GM18508 (cell line): ENCODE measurements around the gene KCTD21.

ENCODE experiments used
- ATAC-seq: cut with Tn5 transposase; IDR thresholded peaks from one replicate; pipeline ENCODE4 v1.9.1; 2021; ENCODE audit warnings: moderate number of reproducible peaks; ENCODE audit not compliant: insufficient read depth, unreplicated experiment

KCTD21 gene

GRCh38 chr11:78202733-78203167 lies 14.3 kb upstream of the KCTD21 start:
- ATAC-seq: no peak

GRCh38 chr11:78201096-78201818 lies 12.8 kb upstream of the KCTD21 start:
- no peak for ATAC-seq

GRCh38 chr11:78200553-78200952 lies 12.1 kb upstream of the KCTD21 start:
- no peak for ATAC-seq

- no peak for ATAC-seq
Observed at GRCh38 chr11:78200061-78200460, 11.6 kb upstream of the KCTD21 start.

- ATAC-seq: no peak
Observed at GRCh38 chr11:78199653-78200015, 11.2 kb upstream of the KCTD21 start.

- no peak for ATAC-seq
Observed at GRCh38 chr11:78199015-78199652, 10.7 kb upstream of the KCTD21 start.

- no peak for ATAC-seq
Observed at GRCh38 chr11:78197816-78198215, 9.4 kb upstream of the KCTD21 start.

GRCh38 chr11:78196661-78197091 lies 8.2 kb upstream of the KCTD21 start:
- ATAC-seq: no peak

GRCh38 chr11:78195917-78196560 lies 7.6 kb upstream of the KCTD21 start:
- ATAC-seq: no peak

GRCh38 chr11:78194490-78194889 lies 6.1 kb upstream of the KCTD21 start:
- no peak for ATAC-seq

- ATAC-seq: no peak
Observed at GRCh38 chr11:78193806-78194205, 5.4 kb upstream of the KCTD21 start.

GRCh38 chr11:78192911-78193351 lies 4.5 kb upstream of the KCTD21 start:
- no peak for ATAC-seq

- no peak for ATAC-seq
Observed at GRCh38 chr11:78192223-78192719, 3.8 kb upstream of the KCTD21 start.

GRCh38 chr11:78190871-78191538 lies 2.6 kb upstream of the KCTD21 start:
- ATAC-seq: no peak

- ATAC-seq: no peak
Observed at GRCh38 chr11:78190374-78190773, 1.9 kb upstream of the KCTD21 start.

- no peak for ATAC-seq
Observed at GRCh38 chr11:78189851-78190250, 1.4 kb upstream of the KCTD21 start.

- ATAC-seq: no peak
Observed at GRCh38 chr11:78189174-78189724, 823 bp upstream of the KCTD21 start.

GRCh38 chr11:78187366-78188285 lies 800 bp downstream of the KCTD21 start:
- ATAC-seq: peak; percentile 14

GRCh38 chr11:78181185-78181584 lies 7.2 kb downstream of the KCTD21 start:
- no peak for ATAC-seq
